Left ventricle myocardium superior (tissue), 1 donor: ENCODE measurements around the gene PXK. TPM values are rescaled to one million over a fixed set of nuclear protein-coding genes. Genes with fewer than 3 reads are reported as not detected.
A peak's percentile ranks its signal among the peaks of the same experiment; 100 is the strongest.
"Not testable (repeated sequence)": the region's sequence is repeated elsewhere in the genome, so short reads cannot be mapped to it uniquely, and the experiment has no call there.

Source experiments
- ATAC-seq: fragments of 200-7000 bp; cut with Tn5 transposase; one replicate; pipeline ENCODE4 v1.9.1; 2020; ENCODE audit warnings: mild to moderate bottlenecking, moderate library complexity
- DNase-seq: peaks from one replicate; pipeline ENCODE4 v3.0.0-alpha.2; 2020
- intact Hi-C: fragments of 100-400 bp; cut with micrococcal nuclease; formaldehyde crosslinking; loops from one replicate; pipeline ENCODE4 v1.11.0; 2022
- total RNA-seq: library from RNA; stranded (reverse); fragmentation: NEBNext Ultra II Directional; extraction: Animal tissue kit (Norgen Biotek cat#: 25700); gene quantifications from one replicate; pipeline ENCODE4 v1.2.1, GENCODE V29; 2021
- donor health status: DM: no; HTN: yes; CAD: no; lungs with severe emphysema.

The PXK gene
- total RNA-seq, 1 donor from 2014 or later: 12.9 TPM

GRCh38 chr3:58317811-58318210 lies 14.9 kb upstream of the PXK start:
- intact Hi-C loops: no loop called here
- DNase-seq (no peak), ATAC-seq (no peak)

GRCh38 chr3:58321791-58322190 lies 10.9 kb upstream of the PXK start:
- ATAC-seq (no peak), DNase-seq (no peak)
- intact Hi-C loops: no loop called here

- no peak for ATAC-seq
- DNase-seq: no peak
- intact Hi-C loops: no loop called here
These were observed 9.9 kb upstream of the PXK start for GRCh38 chr3:58322793-58323192.

GRCh38 chr3:58323529-58324390 lies 8.9 kb upstream of the PXK start:
- no peak for DNase-seq
- no peak for ATAC-seq
- intact Hi-C loops: no loop called here

- DNase-seq (no peak), ATAC-seq (no peak)
- intact Hi-C loops: loop anchor here (5.0 kb wide), 1 partner anchor 88 kb away; no protein-coding TSS in a partner anchor
These were observed 8.0 kb upstream of the PXK start for GRCh38 chr3:58324391-58325390.

GRCh38 chr3:58325525-58325992 lies 7.1 kb upstream of the PXK start:
- DNase-seq: no peak
- no peak for ATAC-seq
- intact Hi-C loops: loop anchor here (5.0 kb wide), 1 partner anchor 87 kb away; no protein-coding TSS in a partner anchor

- ATAC-seq (no peak), DNase-seq (no peak)
- intact Hi-C loops: loop anchor here (5.0 kb wide), 1 partner anchor 86 kb away; no protein-coding TSS in a partner anchor
These were observed 6.3 kb upstream of the PXK start for GRCh38 chr3:58326267-58326900.

GRCh38 chr3:58329150-58329921 lies 3.4 kb upstream of the PXK start:
- ATAC-seq: no peak
- intact Hi-C loops: loop anchor here (5.0 kb wide), 1 partner anchor 83 kb away; no protein-coding TSS in a partner anchor
- no peak for DNase-seq

GRCh38 chr3:58329922-58330413 lies 2.7 kb upstream of the PXK start:
- ATAC-seq: no peak
- intact Hi-C loops: loop anchor here (5.0 kb wide), 1 partner anchor 82 kb away; no protein-coding TSS in a partner anchor
- no peak for DNase-seq

GRCh38 chr3:58331593-58332152 lies 1.0 kb upstream of the PXK start:
- intact Hi-C loops: no loop called here
- DNase-seq (no peak), ATAC-seq (no peak)

- DNase-seq (peak; percentile 41), ATAC-seq (peak; percentile 11)
- intact Hi-C loops: no loop called here
These were observed 717 bp downstream of the PXK start for GRCh38 chr3:58333206-58334012.

- intact Hi-C loops: no loop called here
- no peak for DNase-seq
- no peak for ATAC-seq
These were observed 1.3 kb downstream of the PXK start for GRCh38 chr3:58334013-58334321.

GRCh38 chr3:58334506-58334884 lies 1.8 kb downstream of the PXK start:
- ATAC-seq (no peak), DNase-seq (no peak)
- intact Hi-C loops: no loop called here

- intact Hi-C loops: no loop called here
- ATAC-seq (no peak), DNase-seq (no peak)
These were observed 2.9 kb downstream of the PXK start for GRCh38 chr3:58335652-58335947.

- DNase-seq (no peak), ATAC-seq (no peak)
- intact Hi-C loops: no loop called here
These were observed 3.6 kb downstream of the PXK start for GRCh38 chr3:58336135-58336882.

GRCh38 chr3:58337190-58337589 lies 4.5 kb downstream of the PXK start:
- intact Hi-C loops: no loop called here
- DNase-seq: no peak

GRCh38 chr3:58339146-58339545 lies 6.5 kb downstream of the PXK start:
- ATAC-seq, DNase-seq, intact Hi-C loops: not testable (repeated sequence)

More at GRCh38 chr3:58337190-58337589, 4.5 kb downstream of the PXK start:
- no peak for ATAC-seq
